Inferior parietal cortex (tissue), 1 donor: ENCODE results near the gene COMMD9.
"Not testable (repeated sequence)": the region's sequence is repeated elsewhere in the genome, so short reads cannot be mapped to it uniquely, and the experiment has no call there.

Experiments used
- DNase-seq: peaks from one replicate; pipeline ENCODE4 v3.0.0-alpha.2; 2016; ENCODE audit errors: extremely low spot score

The COMMD9 gene

GRCh38 chr11:36289226-36289852 is at the start of gene COMMD9:
Gene COMMD9, minus strand, starts transcription at chr11:36289424. Its CDS starts 12 bp downstream, at chr11:36289412.
- peak; percentile 95 for DNase-seq

DNA sequence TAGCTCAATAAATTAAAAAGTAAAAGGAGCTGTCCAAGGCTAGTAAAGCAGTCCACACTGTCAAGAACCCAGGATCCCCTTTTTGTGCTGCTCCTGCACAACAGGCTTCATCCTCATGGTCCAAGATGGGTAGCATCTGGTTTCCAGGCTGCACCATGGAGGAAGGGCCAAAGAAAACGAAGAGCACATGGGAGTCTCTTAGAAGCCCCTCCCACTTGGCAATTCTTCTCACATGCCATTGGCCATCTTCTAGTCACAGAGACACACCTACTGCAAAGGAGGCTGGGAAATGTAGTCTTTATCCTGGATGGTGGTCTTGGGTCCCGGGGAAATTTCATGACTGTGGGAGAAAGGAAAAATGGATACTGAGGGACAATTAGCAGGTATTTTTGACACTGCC is 44.7 kb upstream of the COMMD9 start:
- no peak for DNase-seq

DNA sequence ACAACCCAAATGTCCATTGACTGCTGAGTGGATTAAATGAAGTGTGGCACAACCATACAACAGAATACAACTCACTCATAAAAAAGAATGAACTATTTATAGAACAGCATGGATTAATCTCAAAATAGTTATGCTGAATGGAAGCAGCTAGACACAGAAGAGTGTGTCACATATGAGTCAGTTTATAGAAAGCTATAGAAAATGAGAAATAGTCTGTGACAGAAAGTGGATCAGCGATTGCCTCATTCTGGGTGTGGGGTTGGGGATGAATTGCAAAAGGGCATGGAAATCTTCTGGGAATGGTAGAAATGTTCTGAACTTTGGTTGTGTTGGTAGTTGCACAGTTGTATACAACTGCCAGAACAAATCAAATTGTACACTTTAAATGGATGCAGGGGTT is 44.2 kb upstream of the COMMD9 start:
- no peak for DNase-seq

GRCh38 chr11:36330411-36330810 is 41.2 kb upstream of the COMMD9 start:
- DNase-seq: no peak

GRCh38 chr11:36328966-36329673 is 39.9 kb upstream of the COMMD9 start:
- no peak for DNase-seq

- DNase-seq: no peak
Measured at GRCh38 chr11:36326524-36327419, 37.5 kb upstream of the COMMD9 start.

- DNase-seq: not testable (repeated sequence)
Measured at GRCh38 chr11:36325403-36325802, 36.2 kb upstream of the COMMD9 start.

DNA sequence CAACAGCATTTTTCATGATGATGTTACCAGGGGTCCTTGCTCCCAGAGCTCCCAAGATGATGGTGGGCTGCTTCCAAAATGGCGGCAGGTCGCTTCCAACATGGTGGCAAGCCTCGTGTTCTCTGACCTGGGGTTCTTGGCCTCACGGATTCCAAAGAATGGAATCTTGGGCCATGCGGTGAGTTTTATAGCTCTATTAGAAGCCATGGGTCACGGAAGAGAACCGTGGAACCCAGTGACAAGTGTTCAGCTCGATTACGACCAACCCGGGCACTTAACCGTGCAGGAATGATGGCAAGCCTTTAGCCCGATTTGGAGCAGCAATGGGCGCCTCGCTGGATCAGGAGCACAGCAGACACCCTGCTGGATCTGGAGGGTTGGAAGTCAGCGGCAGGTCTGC is 35.7 kb upstream of the COMMD9 start:
- not testable (repeated sequence) for DNase-seq

DNA sequence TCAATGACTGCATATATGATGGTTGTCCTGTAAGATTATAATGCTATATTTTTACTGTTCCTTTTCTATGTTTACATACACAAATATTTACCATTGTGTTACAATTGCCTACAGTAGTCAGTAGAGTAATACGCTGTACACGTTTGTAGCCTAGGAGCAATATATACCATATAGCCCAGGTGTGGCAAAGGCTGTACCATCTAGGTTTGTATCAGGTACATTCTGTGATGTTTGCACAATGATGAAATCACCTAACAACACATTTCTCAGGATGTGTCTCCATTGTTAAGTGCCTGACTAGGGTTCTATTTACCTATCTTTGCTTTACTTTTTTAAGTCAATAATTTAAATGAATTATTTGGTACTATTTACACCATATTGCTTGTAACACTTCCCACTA is 28.8 kb upstream of the COMMD9 start:
- no peak for DNase-seq

DNA sequence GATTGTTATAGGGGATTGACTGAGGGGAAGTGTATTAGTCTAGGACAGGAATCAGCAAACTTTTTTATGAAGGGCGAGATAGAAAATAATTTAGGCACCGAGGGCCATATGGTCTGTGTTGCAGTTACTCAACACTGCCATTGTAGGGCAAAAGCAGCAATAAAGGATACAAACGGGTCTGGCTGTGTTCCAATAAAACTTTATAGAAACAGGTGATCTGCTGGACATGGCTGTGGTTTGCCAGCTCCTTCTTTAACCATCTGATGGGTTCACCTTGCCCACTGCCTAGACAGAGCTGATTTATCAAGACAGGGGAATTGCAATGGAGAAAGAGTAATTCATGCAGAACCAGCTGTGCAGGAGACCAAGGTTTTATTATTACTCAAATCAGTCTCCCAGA is 26.8 kb upstream of the COMMD9 start:
- no peak for DNase-seq

DNA sequence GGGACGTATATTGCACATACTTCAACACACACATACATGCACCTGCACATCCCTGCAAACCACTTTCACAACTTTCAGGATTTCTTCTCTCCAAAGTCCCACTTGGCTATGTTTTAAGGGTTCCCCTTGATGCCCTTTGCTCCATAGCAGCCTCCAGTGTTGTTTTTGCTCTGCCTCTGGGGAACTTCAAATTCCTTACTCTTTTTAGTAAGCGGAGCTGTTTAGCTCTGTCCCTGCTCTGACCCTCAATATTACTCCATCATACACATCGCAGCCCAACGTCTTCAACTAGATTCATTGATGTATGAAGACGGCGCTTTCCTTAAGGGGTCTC is 25.2 kb upstream of the COMMD9 start:
- no peak for DNase-seq

DNA sequence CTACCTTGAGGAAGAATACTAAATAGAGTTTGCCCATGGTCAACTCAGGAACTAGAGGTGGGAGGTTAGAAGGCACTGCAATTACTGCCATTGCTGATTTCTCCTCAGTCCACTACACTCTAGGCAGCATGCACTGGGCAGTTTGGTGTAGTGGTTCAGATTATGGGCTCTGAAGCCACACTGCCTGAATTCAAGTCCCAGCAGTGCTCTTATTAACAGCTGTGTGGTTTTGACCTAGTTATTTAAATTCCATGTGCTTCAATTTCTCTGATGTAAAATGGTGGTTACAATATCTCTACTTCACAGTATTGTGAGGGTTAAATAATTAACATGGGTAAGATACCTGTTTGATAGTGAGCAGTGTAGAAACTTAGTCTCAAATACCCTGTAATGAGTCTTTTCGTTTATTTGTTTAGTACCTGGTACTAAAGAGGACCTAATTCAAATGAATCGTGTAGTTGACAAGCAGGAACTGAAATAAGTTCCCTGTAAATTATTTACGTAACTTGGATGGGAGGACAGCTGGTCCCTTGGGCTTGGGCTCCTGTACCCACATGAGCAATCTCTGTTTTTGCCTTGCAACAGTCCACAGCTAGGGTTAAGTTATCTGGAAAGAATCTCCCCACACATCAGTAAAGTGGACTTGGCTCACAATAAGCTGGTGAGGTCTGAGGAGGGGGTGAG is 24.7 kb upstream of the COMMD9 start:
- no peak for DNase-seq

DNA sequence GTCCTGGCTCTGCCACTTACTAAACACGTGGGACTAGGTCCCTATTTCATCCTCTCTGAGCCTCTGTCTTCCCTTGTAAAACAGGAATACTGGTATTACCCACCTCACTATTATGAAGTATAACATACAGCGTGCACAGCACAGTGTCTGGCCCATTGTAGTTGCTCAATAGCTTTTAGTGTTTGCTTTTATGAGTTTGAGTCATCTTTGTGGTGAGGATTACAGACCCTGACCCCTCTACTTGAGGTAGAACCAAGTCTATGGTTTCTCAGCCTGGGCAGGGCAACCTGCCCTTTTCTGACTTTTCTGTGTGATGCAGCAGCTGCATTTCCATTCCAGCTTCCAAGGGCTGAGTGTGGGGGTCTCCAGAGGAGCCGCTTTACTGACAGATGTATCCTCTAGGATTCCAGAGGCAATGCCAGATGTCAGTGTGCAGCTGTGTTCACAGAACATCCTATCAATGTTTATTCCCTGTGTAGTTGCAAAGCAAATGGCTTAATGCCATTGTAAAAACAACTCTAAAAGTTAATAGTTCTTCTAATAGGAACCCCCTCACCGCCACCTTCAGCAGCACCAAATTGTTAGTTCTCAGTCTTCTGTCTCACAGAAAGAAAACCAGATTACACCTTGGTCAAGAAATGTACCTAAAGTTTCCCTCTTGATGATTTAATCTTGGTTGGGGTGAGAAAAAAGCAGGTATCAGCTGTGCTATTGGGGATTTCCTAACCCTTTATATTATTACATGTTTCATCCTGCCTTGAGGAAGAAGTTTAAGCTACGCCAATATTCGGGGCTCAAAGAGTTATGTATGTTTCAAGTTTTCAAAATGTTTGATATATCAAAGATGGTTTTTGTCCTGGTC is 23.6 kb upstream of the COMMD9 start:
- no peak for DNase-seq

GRCh38 chr11:36311926-36312595 is 22.8 kb upstream of the COMMD9 start:
- no peak for DNase-seq

DNA sequence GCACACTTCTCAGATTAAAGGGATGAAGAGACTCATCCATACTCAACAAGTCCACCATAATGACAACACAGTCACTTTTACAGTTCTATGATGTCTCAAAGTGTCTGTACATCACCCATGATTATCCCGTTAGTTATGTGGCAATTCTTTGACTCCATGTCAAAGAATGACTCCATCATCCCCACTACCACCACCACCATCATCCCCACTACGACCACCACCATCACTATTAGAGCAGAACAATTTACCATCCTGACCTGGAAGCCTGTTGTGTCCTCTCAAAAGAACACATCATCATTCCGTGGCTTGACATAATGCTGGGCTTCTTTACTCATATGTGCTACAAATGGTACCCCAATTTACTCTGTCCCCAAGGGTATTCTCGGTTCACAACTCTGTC is 20.6 kb upstream of the COMMD9 start:
- DNase-seq: no peak

- no peak for DNase-seq
Measured at GRCh38 chr11:36308577-36308976, 19.4 kb upstream of the COMMD9 start.

DNA sequence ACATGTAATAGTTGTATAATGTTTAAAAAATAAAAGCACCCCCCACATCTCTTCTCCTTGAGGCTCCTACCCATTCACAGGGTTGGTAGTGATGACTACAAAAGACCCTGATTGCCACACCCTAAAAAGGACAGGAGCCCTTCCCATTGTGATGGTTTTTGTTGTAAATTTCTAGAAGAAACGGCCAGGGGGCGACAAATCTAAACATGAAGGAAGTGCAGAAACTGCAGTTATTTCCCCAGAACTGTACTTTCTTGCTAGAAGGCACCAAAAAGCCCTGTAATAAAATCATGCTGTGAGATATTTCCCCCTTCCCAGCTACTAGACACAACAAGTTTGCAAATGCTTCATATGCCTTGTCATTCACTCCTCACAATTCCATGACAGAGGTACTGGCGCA is 17.7 kb upstream of the COMMD9 start:
- no peak for DNase-seq

GRCh38 chr11:36305047-36305446 is 15.8 kb upstream of the COMMD9 start:
- no peak for DNase-seq

DNA sequence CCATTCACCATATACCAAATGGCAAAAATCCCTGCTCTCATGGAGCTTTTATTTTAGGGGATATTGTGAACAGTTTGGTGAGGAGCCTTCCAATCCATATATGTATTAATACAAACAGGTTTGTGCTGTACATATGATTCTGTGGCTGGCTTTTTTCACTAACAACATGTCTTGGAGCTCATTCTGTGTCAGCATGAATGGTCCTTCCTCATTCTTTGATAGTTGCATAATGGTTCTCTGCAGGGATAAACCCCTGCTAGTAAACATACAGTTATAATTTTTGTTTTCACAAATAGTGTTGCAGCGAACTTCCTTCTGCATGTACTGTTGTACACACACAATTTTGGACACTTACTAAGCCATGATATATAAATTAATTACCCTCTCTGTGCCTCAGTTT is 15.1 kb upstream of the COMMD9 start:
- DNase-seq: no peak

GRCh38 chr11:36300650-36301049 is 11.4 kb upstream of the COMMD9 start:
- peak; percentile 42 for DNase-seq
